SK-N-MC (cell line): ENCODE results near the gene IER3IP1.

ENCODE experiments used
- EZH2 ChIP-seq: fragments of 200-600 bp; sonication (generic); IDR thresholded peaks from one replicate; pipeline ENCODE4 v1.6.1; 2017; ENCODE audit warnings: antibody characterized with exemption
- FOXP2 ChIP-seq: optimal IDR thresholded peaks from 2 replicates; pipeline ENCODE3; 2011; ENCODE audit warnings: mild to moderate bottlenecking, moderate library complexity; ENCODE audit not compliant: insufficient read depth; ENCODE audit errors: extremely low read length, control extremely low read depth
- POLR2AphosphoS5 ChIP-seq: IDR thresholded peaks from 2 replicates; pipeline ENCODE4 v1.6.1; 2012; ENCODE audit warnings: mild to moderate bottlenecking, low read depth, low read length, borderline replicate concordance

DNA sequence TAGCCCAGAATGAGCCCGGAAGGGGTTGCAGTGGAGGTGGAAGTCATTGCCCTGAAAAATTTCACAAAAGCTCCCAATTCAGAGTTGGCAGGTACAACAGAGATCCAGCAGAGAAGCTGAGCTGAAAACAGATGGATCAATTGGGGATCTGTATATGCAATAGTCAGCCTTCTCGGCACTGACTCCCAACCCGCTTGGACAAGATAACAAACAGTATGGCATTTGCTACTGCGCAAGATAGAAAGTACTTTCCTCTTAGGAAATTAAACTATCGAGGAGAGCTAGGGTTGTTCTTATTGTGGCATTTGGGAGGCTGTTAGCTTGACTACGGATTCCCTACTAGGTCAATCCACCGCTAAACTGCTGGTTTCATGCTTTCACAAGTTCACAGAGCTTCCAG lies 11.6 kb upstream of the IER3IP1 start:
- TF ChIP-seq EZH2 = no peak
- no peak for TF ChIP-seq FOXP2
- no peak for TF ChIP-seq POLR2AphosphoS5
